GM18498 (cell line): ENCODE measurements around the gene ITGA3.

Experiments
- ATAC-seq: cut with Tn5 transposase; IDR thresholded peaks from one replicate; pipeline ENCODE4 v1.9.1; 2021; ENCODE audit warnings: mild to moderate bottlenecking, moderate library complexity; ENCODE audit not compliant: unreplicated experiment

Gene ITGA3

DNA sequence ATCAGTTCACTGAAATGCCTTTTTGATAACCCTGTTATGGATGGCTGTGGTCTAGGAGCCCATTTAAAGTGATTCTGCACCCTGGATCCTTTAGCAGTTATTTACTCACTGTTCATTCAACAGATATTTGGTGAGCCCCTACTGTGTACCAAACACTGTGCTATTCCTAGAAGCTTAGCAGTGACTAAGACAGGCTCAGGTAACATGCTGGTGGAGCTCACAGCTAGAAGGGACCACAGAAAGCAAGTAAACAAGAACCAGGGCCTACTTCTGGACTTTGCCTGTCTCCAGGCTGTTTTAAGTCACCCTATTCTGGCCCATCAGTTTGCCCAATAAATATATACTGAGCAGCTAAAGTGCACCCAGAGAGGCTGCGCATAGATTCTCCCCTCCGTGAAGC lies 11.1 kb downstream of the ITGA3 start:
- no peak for ATAC-seq

DNA sequence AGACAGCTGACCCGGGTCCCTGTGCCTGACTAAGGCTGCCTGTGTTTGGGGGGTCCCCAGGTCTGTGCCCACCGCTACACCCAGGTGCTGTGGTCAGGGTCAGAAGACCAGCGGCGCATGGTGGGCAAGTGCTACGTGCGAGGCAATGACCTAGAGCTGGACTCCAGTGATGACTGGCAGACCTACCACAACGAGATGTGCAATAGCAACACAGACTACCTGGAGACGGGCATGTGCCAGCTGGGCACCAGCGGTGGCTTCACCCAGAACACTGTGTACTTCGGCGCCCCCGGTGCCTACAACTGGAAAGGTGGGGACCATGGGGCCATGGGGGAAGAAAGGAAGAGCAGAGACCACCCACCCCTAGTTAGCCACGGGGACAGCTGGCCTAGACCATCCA lies 12.1 kb downstream of the ITGA3 start:
- ATAC-seq = no peak

DNA sequence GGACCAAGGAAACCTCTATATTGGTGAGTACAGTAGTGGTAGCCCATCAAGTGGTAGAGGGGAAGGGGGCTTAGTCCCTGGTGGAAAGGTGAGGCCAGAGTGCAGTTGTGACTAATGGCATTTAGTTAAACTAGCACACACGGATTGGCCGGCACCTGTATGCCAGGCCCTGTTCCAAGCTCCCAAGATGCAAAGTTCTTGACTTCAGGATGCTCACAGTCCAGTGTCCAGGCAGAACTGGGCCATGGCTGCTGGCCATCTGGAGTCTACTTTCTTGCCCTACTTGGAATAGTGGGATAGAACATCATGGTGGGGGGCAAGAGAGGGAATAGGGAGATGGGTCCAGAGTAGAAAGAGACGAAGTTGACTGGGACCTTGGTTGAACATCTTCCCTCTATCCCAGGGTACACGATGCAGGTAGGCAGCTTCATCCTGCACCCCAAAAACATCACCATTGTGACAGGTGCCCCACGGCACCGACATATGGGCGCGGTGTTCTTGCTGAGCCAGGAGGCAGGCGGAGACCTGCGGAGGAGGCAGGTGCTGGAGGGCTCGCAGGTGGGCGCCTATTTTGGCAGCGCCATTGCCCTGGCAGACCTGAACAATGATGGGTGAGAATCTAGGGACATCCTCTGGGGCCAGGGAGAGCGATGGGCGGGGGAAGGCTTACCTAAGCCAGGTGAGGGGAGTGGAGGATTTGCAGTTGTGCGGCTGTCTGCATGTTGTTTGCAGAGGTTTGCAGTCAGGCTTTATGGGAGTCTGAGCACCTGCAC lies 15.2 kb downstream of the ITGA3 start:
- no peak for ATAC-seq

DNA sequence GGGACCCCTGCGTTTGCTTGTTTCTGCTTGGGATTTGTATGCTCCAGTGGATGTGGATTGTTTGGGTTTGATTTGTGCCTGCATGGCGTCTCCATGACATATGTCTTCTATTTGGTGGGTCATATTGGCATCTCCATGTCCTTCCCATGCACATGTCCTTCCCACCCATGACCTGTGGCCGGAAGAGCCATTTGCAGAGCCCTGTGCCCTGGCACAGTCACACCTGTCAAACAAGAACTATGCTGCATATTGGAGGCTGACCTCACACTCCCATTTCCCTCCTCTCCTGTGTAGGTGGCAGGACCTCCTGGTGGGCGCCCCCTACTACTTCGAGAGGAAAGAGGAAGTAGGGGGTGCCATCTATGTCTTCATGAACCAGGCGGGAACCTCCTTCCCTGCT lies 15.8 kb downstream of the ITGA3 start:
- ATAC-seq = no peak

DNA sequence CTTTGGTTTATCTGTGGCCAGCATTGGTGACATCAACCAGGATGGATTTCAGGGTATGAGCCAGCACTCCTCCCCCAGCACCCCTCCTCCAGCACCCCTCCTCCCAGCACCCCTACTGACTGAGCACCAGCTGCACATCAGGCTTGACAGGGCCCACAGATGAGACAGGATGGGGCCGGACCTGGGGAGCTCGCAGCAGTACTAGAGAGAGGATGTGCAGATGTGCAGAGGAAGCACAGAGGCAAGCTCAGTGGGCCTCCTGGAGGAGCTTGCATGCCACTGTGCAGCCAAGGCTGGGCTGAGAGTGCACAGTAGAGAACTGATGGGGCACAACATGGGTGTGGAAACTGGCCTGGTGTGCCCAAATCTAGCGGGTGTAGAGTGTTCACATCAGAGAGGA lies 16.2 kb downstream of the ITGA3 start:
- no peak for ATAC-seq

DNA sequence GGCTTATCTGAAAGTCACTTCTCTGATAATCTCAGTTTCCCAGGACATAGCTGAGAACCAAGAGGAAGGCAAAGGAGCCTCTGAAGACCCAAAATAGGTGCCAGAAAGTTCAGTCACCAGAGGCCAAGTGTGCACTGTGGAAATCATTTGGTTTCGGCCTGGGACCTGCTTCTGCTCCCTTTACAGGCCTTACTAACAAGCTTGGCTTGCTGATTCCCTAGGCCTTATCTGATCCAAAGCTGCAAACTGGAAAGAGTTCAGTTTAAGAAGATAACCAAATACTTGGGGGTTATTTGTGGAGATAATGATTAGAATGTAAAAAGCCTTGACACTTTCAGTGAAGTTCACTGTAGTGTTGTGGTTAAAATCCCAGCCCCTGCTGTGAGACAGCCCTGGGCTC lies 17.0 kb downstream of the ITGA3 start:
- ATAC-seq = no peak

DNA sequence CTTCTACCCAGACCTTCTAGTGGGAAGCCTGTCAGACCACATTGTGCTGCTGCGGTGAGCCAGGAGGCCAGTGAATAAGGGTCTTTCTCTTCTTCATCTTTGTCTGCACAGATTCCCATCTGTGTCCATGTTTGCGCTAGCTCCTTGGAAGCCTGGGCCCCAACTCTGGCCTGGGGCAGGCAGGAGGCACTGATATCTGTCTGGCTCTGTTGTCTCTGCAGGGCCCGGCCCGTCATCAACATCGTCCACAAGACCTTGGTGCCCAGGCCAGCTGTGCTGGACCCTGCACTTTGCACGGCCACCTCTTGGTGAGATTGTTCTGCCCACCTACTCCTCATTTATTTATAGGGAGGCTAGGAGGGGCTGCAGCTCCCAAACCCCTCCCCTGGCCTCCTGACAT lies 18.3 kb downstream of the ITGA3 start:
- ATAC-seq = no peak

DNA sequence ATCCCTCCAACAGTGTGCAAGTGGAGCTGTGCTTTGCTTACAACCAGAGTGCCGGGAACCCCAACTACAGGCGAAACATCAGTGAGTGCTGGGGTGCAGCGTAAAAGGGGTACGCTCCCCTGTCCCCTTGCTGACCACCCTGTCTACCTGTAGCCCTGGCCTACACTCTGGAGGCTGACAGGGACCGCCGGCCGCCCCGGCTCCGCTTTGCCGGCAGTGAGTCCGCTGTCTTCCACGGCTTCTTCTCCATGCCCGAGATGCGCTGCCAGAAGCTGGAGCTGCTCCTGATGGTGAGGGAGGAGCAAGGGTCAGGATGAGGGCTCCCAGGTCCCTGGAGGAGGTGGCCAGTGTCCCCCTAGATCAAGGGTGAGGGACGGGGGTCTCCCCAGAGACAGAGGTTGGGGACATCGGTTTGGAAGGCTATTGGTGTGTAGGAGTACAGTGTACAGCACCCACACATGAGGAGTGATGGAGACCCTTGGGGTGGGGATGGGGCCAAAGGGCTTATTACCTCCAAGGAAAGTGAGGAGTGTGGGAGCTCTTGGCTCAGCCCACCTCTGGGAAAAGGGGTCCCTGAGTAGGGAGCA lies 19.6 kb downstream of the ITGA3 start:
- ATAC-seq = no peak

DNA sequence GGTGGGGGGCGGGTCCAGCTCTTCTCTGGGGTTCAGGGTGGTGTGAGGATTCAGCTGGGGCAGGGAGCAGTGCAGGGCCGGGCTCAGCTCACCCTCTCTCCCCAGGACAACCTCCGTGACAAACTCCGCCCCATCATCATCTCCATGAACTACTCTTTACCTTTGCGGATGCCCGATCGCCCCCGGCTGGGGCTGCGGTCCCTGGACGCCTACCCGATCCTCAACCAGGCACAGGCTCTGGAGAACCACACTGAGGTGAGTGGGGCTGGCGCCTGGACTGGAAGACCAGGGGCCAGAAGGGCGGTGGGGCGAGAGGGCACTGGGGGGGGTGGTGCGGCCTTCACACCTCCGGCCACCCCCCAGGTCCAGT lies 20.3 kb downstream of the ITGA3 start:
- ATAC-seq = no peak

DNA sequence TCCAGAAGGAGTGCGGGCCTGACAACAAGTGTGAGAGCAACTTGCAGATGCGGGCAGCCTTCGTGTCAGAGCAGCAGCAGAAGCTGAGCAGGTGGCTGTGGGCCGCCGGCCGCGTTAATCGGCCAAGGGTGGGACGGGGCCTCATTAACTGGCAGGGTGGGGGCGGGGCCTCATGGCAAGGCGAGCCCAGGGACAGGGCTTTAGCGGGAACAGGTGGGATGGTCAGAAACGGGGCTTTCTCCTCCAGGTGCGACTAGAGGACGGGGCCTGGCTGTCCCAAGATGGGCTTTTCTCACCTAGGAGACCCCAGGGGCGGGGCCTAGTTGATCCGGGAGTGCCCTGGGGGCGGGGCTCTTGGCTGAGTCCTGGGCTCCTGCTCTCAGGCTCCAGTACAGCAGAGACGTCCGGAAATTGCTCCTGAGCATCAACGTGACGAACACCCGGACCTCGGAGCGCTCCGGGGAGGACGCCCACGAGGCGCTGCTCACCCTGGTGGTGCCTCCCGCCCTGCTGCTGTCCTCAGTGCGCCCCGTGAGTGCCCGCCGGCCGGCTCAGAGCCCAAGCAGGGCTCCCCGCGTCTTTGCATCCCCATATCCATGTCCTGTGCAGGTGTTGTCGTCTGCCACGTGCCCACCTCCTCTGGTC lies 20.8 kb downstream of the ITGA3 start:
- no peak for ATAC-seq

DNA sequence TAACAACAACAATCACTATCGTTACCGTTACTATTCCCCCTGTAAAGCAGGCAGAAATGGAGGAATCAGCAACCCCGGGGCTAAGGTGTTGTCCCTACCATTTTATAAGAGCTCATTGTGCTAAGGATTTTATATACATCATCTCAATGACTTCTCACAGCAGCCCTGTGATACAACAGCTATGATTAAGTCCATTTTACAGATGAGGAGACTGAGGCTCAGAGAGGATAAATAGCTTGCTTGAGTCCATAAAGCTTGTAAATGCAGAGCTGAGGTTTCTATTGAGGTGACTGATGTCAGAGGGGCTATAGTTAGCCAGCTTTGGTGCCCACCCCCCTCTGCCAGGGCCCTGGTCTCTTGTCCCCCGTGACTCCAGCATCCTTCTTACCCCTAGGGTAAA lies 22.5 kb downstream of the ITGA3 start:
- ATAC-seq = no peak

DNA sequence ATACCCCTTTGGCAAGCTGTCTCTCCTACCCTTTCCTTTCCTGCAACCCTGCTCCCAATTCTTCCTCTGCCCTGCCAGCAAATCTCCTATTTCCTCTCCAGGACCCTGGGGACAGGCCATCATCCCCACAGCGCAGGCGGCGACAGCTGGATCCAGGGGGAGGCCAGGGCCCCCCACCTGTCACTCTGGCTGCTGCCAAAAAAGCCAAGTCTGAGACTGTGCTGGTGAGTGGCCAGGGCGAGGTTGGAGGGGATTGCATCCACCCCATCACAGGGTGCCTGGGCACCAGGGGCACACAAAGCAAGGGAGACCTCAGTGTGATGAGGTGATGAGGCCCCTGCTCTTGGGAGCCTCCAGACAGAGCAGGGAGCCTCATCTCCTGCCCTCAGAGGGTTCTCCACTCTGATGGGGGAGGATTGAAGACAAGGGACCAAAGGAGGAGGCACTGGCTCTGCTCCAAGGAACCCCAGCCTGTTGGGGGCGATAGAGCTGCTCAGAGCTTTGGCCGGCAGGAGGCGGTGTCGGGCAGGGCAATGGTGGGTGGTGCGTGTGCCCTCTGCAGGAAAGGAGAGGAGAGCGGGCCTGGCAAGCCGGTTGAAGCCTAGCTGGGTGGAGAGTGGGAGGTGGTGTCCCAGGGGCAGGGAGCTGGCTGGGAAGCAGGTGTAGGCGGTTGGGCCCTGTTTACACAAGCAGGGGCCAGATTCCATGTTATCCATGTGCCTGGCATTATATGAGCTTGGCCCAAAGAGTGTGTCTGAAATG lies 23.6 kb downstream of the ITGA3 start:
- no peak for ATAC-seq

DNA sequence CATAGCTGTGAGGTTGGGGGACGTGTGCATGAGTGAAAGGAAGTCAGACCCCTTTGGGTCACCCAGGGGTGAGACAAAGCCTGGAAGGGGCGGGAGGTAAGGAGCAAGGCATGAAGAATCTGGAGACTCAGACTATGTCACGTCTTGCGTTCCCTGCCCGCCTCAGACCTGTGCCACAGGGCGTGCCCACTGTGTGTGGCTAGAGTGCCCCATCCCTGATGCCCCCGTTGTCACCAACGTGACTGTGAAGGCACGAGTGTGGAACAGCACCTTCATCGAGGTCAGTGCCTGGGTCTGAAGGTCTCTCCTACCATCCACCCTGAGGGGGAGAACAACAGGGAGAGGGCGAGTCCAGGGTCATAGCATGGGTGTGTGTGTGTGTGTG lies 24.2 kb downstream of the ITGA3 start:
- ATAC-seq = no peak

DNA sequence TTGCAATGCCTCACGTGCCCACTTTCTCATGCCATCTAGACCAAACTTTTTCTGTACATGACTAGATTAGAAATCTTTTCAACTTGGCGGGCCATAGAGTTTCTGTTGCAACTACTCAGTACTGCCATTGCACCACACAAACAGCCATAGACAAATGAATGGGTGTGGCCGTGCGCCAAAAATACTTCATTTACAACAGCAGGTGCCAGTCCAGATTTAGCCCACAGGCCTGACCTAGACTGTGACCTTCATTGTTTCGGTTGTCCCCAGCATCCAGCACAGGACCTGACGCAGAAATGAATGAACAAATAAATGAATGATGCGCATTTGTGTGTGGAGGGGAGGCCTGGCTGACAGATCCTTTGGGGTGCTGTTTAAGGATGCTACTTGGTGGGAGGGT lies 24.9 kb downstream of the ITGA3 start:
- ATAC-seq = no peak

DNA sequence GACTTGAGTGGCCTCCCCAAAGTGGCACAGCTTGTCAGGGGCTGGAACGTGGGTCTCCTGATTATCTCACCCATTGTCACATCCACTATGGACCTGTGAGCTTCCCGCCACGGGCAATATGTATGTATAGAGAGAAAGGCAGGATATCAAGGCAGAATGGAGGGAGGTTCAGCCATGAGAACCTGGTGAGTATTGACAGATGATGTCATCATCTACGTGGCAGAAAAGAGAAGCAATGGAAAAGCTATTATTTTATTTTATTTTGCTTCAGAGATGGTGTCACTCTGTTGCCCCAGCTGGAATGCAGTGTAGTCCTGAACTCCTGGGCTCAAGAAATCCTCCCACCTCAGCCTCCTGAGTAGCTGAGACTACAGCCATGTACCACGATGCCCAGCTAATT lies 25.8 kb downstream of the ITGA3 start:
- no peak for ATAC-seq

DNA sequence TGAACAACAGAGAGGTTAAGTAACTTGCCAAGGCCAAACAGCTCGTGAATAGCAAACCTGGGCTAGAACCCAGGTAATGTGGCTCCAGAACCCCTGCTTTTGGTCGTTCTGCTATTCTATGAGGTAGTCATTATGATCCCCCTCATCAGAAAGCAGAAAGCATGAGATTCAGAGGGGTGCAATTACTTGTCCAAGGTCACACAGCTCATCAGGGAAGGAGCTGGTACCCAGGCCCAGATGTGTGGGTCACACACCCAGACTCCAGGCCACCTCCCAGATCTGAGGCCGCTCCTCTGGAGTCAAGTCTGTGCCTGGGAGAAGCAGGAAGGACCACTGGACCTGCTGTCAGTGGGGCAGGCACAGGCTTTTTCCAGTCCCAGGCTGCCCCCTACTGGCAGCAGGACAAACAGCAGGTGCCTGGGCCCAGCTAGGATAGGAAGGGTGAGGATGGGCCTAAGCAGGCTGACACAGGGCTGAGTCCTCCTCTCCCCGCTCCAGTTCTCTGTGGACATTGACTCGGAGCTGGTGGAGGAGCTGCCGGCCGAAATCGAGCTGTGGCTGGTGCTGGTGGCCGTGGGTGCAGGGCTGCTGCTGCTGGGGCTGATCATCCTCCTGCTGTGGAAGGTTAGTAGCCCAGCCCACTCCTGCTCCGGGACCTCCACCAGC lies 31.5 kb downstream of the ITGA3 start:
- peak; percentile 67 for ATAC-seq

DNA sequence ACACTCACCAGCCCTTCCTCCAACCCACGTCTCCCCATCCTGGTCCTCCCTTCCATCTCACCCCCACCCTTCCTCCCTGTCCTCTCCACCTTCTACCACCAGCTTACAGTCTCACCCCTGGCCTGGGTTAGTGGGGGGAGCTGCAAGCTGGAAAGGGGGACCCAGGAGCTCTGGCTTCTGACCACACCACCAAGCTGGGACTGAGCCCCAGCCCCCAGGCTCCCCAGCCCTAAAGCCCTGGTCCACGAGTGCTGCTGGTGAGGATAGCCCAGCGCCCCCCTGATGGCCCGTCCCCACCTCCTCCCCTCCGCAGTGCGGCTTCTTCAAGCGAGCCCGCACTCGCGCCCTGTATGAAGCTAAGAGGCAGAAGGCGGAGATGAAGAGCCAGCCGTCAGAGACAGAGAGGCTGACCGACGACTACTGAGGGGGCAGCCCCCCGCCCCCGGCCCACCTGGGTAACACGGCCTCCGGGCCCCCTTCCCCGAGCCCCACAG lies 32.0 kb downstream of the ITGA3 start:
- no peak for ATAC-seq

DNA sequence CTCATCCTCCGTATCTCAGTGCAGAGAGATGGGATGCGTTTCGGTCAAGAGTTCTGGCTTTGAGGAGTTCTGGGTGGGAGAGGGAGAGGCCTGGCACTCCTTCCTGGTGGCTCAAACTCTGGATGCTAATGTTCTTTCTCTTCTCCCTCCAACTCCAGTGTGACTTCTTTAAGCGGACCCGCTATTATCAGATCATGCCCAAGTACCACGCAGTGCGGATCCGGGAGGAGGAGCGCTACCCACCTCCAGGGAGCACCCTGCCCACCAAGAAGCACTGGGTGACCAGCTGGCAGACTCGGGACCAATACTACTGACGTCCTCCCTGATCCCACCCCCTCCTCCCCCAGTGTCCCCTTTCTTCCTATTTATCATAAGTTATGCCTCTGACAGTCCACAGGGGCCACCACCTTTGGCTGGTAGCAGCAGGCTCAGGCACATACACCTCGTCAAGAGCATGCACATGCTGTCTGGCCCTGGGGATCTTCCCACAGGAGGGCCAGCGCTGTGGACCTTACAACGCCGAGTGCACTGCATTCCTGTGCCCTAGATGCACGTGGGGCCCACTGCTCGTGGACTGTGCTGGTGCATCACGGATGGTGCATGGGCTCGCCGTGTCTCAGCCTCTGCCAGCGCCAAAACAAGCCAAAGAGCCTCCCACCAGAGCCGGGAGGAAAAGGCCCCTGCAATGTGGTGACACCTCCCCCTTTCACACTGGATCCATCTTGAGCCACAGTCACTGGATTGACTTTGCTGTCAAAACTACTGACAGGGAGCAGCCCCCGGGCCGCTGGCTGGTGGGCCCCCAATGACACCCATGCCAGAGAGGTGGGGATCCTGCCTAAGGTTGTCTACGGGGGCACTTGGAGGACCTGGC lies 33.3 kb downstream of the ITGA3 start:
- ATAC-seq = no peak

DNA sequence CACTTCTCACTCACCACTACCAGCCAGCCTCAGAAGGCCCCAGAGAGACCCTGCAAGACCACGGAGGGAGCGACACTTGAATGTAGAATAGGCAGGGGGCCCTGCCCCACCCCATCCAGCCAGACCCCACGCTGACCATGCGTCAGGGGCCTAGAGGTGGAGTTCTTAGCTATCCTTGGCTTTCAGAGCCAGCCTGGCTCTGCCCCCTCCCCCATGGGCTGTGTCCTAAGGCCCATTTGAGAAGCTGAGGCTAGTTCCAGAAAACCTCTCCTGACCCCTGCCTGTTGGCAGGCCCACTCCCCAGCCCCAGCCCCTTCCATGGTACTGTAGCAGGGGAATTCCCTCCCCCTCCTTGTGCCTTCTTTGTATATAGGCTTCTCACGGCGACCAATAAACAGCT lies 34.2 kb downstream of the ITGA3 start:
- no peak for ATAC-seq
